Skeletal muscle cell (primary cell): ENCODE data around the gene CLK1.
A peak's percentile ranks its signal among the peaks of the same experiment; 100 is the strongest.

ENCODE experiments used
- DNase-seq: peaks from one replicate; pipeline ENCODE4 v3.0.0-alpha.2; 2010; ENCODE audit warnings: low read depth
- H3K4me3 ChIP-seq: 2 replicates; pipeline ENCODE4 v1.5.1; 2011; ENCODE audit warnings: low read depth, mild to moderate bottlenecking, control low read depth, low read length, moderate library complexity

The CLK1 gene

DNA sequence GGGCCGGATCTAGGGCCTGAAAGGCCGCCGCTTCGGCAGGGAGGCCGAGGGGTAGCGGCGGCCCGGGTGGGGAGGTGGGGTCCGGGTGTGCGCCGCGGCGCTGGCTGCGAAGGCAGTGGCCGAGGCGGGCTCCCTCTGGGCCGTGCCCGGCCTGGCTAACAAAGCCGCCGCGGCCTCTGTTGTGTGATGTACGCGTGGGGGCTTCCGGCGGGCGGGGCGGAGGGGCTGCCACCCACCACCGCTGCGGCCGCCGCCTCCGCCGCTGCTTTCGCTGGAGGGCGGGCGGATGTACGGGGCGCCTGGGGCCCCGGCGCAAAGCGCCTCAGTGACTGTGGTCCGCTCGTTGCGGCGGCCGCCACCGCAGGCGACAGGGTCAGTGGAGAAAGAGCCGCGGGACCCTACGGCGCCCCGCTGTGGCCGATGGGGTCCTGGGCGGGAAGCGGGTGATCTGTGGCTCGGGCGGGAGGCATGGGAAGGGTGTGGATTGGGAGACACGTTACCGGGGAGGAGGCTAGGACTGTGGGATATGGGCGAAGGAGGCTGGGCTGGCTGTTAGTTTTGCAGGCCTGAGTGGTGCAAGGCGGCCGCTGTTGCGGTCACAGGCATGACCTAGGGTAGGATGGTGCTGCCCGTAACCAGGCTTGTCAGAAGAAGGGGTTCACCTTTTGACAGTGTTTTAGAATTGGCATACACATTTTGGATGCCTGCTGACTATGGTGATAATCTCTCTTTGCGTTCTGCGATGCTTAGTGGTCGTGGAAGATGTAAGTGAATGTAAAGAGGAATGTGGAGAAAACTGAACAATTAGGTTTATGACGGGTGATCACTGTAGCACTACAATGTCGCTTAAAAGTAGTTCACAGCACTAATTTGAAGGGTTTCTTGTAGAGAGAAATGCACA is 52.1 kb downstream of the CLK1 start:
- H3K4me3 ChIP-seq = peak overlapping the region; percentile 88
- DNase-seq = no peak

DNA sequence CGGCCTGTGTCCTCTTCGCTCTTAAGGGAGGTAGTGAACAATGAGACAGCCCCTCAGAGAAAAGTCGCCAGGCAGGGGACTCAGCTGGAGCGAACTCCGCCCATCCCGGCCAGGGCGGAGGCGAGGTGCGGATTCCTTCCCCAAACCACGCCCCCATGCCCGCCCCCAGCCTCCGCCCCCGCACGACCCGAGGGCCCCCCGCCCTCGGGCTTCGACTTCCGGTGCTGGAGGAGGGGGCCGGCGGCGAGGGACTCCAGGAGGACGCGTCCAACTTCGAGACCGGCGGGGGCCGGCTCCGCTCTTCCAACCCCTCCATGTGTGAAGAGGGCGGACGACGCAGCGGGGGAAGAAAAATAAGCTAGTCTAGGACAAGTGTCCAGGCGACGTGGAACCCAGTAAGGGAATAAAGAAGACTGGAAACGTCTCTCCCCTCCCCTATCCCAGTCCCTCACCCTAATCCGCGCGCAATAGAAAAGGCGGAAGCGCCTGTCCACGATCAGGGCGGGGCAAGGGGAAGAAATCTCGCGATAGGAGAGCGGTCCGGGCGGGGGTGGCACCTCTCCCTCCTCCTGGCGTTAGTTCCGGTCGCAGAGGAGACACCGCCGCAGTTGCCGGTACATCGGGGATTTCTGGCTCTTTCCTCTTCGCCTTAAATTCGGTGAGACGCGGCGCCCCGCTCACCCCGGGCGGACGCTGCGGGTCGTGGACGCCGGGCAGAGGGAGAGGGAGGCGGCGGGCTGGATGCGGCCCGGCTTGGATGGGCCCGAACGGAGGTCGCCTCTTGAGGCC is 52.9 kb downstream of the CLK1 start, which contains the start of gene BZW1:
Gene BZW1 (plus strand): TSS at position 578 of the 789 bp plus-strand sequence. CDS start 1,308 bp downstream, outside the sequence.
- peak; percentile 92 for DNase-seq
- peak within 1 kb of the TSS; percentile 88 for H3K4me3 ChIP-seq

DNA sequence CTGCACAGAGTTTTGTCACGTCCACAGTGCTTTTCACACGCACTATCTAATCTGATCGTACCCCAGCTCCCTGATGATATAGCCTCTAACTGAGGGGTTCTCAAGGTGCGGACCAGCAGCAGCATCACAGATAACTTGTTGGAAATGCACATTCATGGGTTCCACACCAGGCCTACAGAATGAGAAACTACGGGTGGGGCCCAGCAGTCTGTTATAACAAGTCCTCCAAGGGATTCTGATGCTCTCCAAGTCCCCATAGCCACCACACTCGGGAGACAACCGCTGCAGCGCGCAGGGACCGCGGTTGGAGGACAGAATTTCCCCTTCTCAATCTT is 53.5 kb downstream of the CLK1 start:
- no peak for DNase-seq
- peak overlapping the region; percentile 88 for H3K4me3 ChIP-seq

DNA sequence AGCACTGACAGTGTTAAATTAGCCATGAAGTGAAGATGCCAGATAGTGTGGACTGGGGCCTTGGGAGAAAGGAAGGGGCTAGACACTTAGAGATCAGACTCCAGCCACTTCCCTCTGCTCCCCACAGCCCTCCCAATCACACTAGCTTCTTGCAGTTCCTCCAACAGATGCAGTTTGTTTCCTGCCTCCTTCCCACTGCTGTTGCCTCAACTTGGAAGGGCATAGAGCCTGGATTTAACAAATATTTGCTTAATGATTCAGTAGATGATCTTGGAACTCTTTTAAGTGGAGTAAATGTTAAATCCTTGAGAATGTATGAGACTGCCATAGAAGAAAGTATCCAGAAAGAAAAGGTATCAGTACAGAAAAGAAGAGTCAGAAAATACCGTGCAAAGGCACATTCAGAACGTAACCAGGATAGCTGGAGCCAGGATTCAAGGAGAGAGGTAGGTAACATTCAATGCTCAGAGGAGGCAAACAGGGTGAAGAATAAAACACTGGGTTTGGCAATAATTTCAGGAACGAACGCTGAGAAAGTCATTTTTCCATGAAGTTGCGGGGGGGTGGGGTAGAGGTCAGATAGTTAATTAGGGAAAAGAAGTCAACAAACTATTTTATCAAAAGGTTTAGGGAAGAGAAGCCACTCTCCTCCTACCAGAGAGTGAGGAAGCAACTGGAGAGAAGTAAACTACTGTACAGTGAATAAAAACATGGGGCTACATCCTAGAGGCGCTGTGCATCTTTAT is 54.0 kb downstream of the CLK1 start:
- H3K4me3 ChIP-seq = peak overlapping the region; percentile 88
- peak; percentile 76 for DNase-seq

DNA sequence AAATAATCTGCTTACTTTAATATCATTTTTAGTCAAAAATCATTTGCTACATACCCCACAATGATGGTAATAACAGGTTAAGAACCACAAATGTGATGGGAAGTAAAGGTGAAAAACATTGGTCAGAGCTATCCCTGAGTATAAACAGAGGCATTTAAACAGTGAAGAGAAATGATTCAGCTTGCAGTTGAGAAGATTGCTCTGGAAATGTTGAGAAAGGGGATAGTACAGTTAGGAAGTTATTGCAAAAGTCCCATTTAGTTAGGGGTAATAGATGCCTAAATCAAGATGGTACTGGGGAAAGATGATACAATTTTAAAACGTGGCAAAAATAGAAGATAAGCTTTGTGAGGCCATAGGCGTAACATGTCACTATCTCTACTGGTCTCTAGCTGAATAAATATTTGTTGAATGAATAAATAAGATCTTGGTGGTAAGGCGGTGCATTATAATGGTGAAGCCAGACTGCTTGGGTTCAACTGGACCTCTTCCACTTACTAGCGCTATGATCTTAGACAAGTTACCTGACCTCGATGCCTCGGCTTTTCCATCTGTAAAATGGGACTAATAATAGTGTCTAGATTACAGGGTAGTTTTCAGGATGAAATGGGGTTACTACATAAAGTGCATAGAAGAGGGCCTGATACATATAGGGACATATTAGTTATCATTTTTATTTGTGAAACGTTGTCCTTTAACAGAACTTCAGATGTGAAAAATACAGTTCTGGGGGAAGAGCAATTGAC is 54.8 kb downstream of the CLK1 start:
- H3K4me3 ChIP-seq = no peak overlapping the region
- no peak for DNase-seq
